WTC11 (cell line): ENCODE data around the gene PDSS2. TPM values are rescaled to one million over a fixed set of nuclear protein-coding genes. Genes with fewer than 3 reads are reported as not detected.

Experiments
- ATAC-seq: fragments of 200-7000 bp; cut with Tn5 transposase; 2 replicates; pipeline ENCODE4 v1.10.0; 2021; ENCODE audit warnings: mild to moderate bottlenecking, moderate library complexity
- CTCF ChIA-PET: fragments of 300-600 bp; sonication (Branson Sonifier 250); formaldehyde crosslinking; loops from one replicate; lab custom pipeline; 2021; ENCODE audit warnings: antibody characterized with exemption; lab: Charles Lee
- POLR2A ChIA-PET: fragments of 350-600 bp; sonication (Branson Sonifier 250); formaldehyde crosslinking; loops from one replicate; lab custom pipeline; 2021; ENCODE audit warnings: antibody characterized with exemption; lab: Charles Lee
- DNase-seq: peaks from one replicate; pipeline ENCODE4 v3.0.0; 2021; ENCODE audit warnings: low spot score
- H3K27ac Mint-ChIP-seq: 2 replicates; pipeline ENCODE4 v1.8.0; 2021; ENCODE audit warnings: mixed read lengths
- H3K27me3 Mint-ChIP-seq: 2 replicates; pipeline ENCODE4 v1.8.0; 2021; ENCODE audit warnings: low read depth, mild to moderate bottlenecking, moderate library complexity, mixed read lengths
- H3K36me3 Mint-ChIP-seq: 2 replicates; pipeline ENCODE4 v1.8.0; 2021; ENCODE audit warnings: mixed read lengths
- H3K4me1 Mint-ChIP-seq: 2 replicates; pipeline ENCODE4 v1.8.0; 2022; ENCODE audit warnings: mixed read lengths
- H3K4me3 Mint-ChIP-seq: 2 replicates; pipeline ENCODE4 v1.8.0; 2021; ENCODE audit warnings: mild to moderate bottlenecking, moderate library complexity, mixed read lengths
- H3K9me3 Mint-ChIP-seq: 2 replicates; pipeline ENCODE4 v1.8.0; 2021; ENCODE audit warnings: mixed read lengths
- AFF4 ChIP-seq: sonication (generic); formaldehyde crosslinking; IDR thresholded peaks from 2 replicates; pipeline ENCODE4 v1.8.1; 2023; ENCODE audit warnings: mild to moderate bottlenecking, missing genetic modification reagents, borderline replicate concordance
- ATF6 ChIP-seq: sonication (generic); formaldehyde crosslinking; IDR thresholded peaks from 2 replicates; pipeline ENCODE4 v1.8.1; 2023; ENCODE audit warnings: mild to moderate bottlenecking, missing genetic modification reagents
- ESRRA ChIP-seq: sonication (generic); formaldehyde crosslinking; IDR thresholded peaks from 2 replicates; pipeline ENCODE4 v1.8.1; 2022; ENCODE audit warnings: mild to moderate bottlenecking, missing genetic modification reagents, borderline replicate concordance
- HMGA2 ChIP-seq: fragments of 250-450 bp; sonication (Bioruptor Pico); IDR thresholded peaks from 2 replicates; pipeline ENCODE4 v1.4.0; 2021; ENCODE audit warnings: mild to moderate bottlenecking, moderate library complexity
- JAZF1 ChIP-seq: fragments of 250-450 bp; sonication (Bioruptor Pico); IDR thresholded peaks from 2 replicates; pipeline ENCODE4 v1.9.0; 2021; ENCODE audit warnings: moderate library complexity, mild to moderate bottlenecking, inconsistent platforms
- NR1H2 ChIP-seq: sonication (generic); formaldehyde crosslinking; IDR thresholded peaks from 2 replicates; pipeline ENCODE4 v1.9.0; 2021; ENCODE audit warnings: mild to moderate bottlenecking, moderate library complexity, missing genetic modification reagents
- RELA ChIP-seq: sonication (generic); formaldehyde crosslinking; IDR thresholded peaks from 2 replicates; pipeline ENCODE4 v1.8.1; 2022; ENCODE audit warnings: missing genetic modification reagents, mild to moderate bottlenecking, borderline replicate concordance
- SMAD3 ChIP-seq: sonication (generic); formaldehyde crosslinking; IDR thresholded peaks from 2 replicates; pipeline ENCODE4 v1.8.0; 2022; ENCODE audit warnings: missing genetic modification reagents, mild to moderate bottlenecking, borderline replicate concordance
- TCF7 ChIP-seq: sonication (generic); formaldehyde crosslinking; IDR thresholded peaks from 2 replicates; pipeline ENCODE4 v1.8.0; 2022; ENCODE audit warnings: mild to moderate bottlenecking, low read depth, missing genetic modification reagents, moderate library complexity
- ZMAT4 ChIP-seq: fragments of 250-450 bp; sonication (Bioruptor Pico); IDR thresholded peaks from 2 replicates; pipeline ENCODE4 v1.9.0; 2021; ENCODE audit warnings: mild to moderate bottlenecking
- ZNF416 ChIP-seq: fragments of 250-450 bp; sonication (Bioruptor Pico); IDR thresholded peaks from 2 replicates; pipeline ENCODE4 v1.9.0; 2021; ENCODE audit warnings: mild to moderate bottlenecking, inconsistent platforms
- ZNF532 ChIP-seq: fragments of 250-450 bp; sonication (Bioruptor Pico); IDR thresholded peaks from 2 replicates; pipeline ENCODE4 v1.9.0; 2021; ENCODE audit warnings: mild to moderate bottlenecking, borderline replicate concordance
- total RNA-seq: library from RNA; stranded (reverse); gene quantifications from 3 replicates; pipeline ENCODE4 v1.2.3, GENCODE V29; 2021

The PDSS2 gene
- total RNA-seq, 1 experiment from 2014 or later: 18.3 TPM

GRCh38 chr6:107315114-107315513 is 144.2 kb downstream of the PDSS2 start (continued):
- TF ChIP-seq TCF7 (CRISPR knock-in tag) (no peak), HMGA2 (CRISPR knock-in tag) (no peak), ZNF416 (CRISPR knock-in tag) (no peak), NR1H2 (CRISPR knock-in tag) (no peak), RELA (CRISPR knock-in tag) (no peak), ZNF532 (CRISPR knock-in tag) (no peak)

GRCh38 chr6:107314531-107314939 is 144.8 kb downstream of the PDSS2 start:
- Mint-ChIP-seq H3K9me3 (peaks cover 5% of the 10 kb centered on the region; the same call in 1 of the 2 replicates), H3K36me3 (no peaks in the 10 kb centered on the region), H3K27ac (no peak overlapping the region), H3K4me1 (peaks cover 5% of the 10 kb centered on the region), H3K4me3 (no peak overlapping the region), H3K27me3 (no peaks in the 10 kb centered on the region)
- TF ChIP-seq ATF6: no peak
- no peak for TF ChIP-seq JAZF1
- TF ChIP-seq ESRRA (CRISPR knock-in tag): no peak
- no peak for TF ChIP-seq SMAD3 (CRISPR knock-in tag)
- no peak for TF ChIP-seq ZMAT4 (CRISPR knock-in tag)
- TF ChIP-seq HMGA2 (CRISPR knock-in tag): no peak
- no peak for TF ChIP-seq AFF4 (CRISPR knock-in tag)
- no peak for TF ChIP-seq ZNF532 (CRISPR knock-in tag)
- DNase-seq (no peak), ATAC-seq (no peak)
- POLR2A ChIA-PET: no interaction called here
- CTCF ChIA-PET: no interaction called here
